ENCODE data around the gene SMIM17.

SMIM17 gene

DNA sequence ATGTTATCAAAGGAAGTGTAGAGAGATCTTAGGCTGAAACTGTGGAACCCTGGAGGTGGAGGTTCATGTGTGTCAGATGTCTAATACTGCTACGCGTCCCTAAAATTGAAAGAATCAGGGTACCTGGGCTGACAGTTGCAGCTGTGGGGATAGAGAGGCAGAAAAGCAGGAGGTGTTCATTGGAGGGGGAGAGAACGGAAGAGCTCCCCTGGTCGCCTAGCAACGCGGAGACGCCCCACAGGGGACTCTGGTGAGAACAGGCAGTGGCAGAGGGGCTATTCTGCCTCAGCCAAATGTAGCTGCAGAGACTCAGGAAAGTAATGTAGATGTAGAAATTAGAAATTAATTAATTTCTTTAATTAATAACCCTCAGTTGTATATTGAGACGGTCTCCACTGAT, 38.7 kb downstream of the SMIM17 start:
- H3K4me3 ChIP-seq (ENCODE audit: low read depth, low read length) = no peak overlapping the region
- no peak for DNase-seq (ENCODE audit: low read depth)
- TF ChIP-seq, protein P1, sequence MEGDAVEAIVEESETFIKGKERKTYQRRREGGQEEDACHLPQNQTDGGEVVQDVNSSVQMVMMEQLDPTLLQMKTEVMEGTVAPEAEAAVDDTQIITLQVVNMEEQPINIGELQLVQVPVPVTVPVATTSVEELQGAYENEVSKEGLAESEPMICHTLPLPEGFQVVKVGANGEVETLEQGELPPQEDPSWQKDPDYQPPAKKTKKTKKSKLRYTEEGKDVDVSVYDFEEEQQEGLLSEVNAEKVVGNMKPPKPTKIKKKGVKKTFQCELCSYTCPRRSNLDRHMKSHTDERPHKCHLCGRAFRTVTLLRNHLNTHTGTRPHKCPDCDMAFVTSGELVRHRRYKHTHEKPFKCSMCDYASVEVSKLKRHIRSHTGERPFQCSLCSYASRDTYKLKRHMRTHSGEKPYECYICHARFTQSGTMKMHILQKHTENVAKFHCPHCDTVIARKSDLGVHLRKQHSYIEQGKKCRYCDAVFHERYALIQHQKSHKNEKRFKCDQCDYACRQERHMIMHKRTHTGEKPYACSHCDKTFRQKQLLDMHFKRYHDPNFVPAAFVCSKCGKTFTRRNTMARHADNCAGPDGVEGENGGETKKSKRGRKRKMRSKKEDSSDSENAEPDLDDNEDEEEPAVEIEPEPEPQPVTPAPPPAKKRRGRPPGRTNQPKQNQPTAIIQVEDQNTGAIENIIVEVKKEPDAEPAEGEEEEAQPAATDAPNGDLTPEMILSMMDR (IDR thresholded peaks at IDR 0.05; ENCODE audit: insufficient read depth, low read depth, low read length, missing control alignments) = no peak

DNA sequence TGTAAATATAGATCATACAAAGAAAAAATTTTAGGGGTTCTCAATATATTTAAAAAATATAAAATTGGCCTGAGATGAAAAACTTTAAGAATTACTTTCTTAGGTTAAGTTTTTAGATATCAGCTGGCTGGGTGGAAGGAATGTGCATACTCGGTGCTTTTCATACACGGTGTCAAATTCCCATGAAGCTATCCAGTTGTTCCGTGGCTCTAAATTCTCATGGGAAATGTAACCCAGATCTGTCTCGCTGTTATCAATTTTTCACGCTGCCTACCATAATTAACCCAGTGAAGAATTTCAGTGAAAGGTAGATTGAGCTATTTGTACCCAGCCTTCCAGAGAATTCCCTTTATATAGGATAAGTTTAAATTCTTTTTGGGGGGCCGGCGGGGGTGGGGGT, 40.2 kb downstream of the SMIM17 start:
- TF ChIP-seq, protein P1 (IDR thresholded peaks at IDR 0.05; ENCODE audit: insufficient read depth, low read depth, low read length, missing control alignments) = no peak
- DNase-seq (ENCODE audit: low read depth) = no peak
- no peak overlapping the region for H3K4me3 ChIP-seq (ENCODE audit: low read depth, low read length)

DNA sequence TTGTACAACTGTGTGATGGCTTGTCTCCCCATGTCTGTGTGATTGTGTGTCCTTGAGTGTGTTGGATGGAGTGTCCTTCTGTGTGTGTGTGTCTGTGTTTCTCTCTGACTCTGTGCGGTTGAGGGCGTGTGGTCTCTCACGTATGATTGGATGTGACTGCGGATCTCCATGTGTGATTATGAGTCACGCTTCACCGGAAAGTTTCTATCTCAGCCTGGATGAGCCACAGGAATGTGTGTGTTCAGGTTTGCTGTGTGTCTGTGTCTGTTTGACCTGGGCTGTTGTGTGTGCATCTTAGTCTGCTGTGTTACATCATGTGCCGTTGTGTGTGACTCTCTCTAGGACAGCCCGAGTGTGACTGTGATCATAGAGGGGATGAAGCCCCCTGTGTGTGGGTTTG, 44.1 kb downstream of the SMIM17 start:
- TF ChIP-seq, protein P1 (IDR thresholded peaks at IDR 0.05; ENCODE audit: insufficient read depth, low read depth, low read length, missing control alignments) = no peak
- DNase-seq (ENCODE audit: low read depth) = no peak
- H3K4me3 ChIP-seq (ENCODE audit: low read depth, low read length) = no peak overlapping the region

DNA sequence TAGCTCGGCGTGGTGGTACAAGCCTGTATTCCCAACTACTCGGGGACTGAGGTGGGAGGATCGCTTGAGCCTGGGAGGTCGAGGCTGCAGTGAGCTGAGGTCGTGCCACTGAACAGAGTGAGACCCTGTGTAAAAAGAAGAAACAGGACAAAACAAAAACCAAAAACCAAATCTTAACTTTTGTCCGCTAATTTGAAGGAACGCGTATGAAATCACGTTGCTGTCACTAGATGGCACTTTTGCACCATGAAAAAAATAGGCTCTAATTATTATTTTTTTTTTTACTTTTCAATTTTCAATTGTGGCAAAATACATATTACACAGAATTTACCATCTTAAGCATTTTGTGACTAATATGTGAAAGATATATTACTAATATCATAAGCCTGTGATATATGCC, 46.2 kb downstream of the SMIM17 start:
- TF ChIP-seq, protein P1 (IDR thresholded peaks at IDR 0.05; ENCODE audit: insufficient read depth, low read depth, low read length, missing control alignments) = no peak
- no peak for DNase-seq (ENCODE audit: low read depth)
- no peak overlapping the region for H3K4me3 ChIP-seq (ENCODE audit: low read depth, low read length)

DNA sequence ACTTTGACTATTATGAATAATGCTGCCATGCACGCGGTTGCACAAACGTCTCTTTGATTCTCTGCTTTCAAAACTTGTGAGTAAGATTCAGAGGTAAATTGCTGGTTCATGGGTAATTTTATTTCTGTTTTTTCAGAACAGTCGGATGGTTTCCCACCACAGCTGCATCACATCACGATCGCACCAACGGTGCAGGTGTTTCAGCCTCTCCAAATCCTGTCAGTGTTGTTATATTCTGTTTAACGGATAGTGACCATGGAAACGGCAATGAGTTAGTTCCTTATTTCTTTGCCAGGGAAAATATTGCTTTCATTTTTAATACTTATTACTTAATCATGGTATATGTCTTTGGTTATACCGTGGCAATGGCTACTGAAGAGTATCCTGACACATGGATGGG, 47.7 kb downstream of the SMIM17 start:
- TF ChIP-seq, protein P1 (IDR thresholded peaks at IDR 0.05; ENCODE audit: insufficient read depth, low read depth, low read length, missing control alignments) = no peak
- DNase-seq (ENCODE audit: low read depth) = no peak
- no peak overlapping the region for H3K4me3 ChIP-seq (ENCODE audit: low read depth, low read length)

DNA sequence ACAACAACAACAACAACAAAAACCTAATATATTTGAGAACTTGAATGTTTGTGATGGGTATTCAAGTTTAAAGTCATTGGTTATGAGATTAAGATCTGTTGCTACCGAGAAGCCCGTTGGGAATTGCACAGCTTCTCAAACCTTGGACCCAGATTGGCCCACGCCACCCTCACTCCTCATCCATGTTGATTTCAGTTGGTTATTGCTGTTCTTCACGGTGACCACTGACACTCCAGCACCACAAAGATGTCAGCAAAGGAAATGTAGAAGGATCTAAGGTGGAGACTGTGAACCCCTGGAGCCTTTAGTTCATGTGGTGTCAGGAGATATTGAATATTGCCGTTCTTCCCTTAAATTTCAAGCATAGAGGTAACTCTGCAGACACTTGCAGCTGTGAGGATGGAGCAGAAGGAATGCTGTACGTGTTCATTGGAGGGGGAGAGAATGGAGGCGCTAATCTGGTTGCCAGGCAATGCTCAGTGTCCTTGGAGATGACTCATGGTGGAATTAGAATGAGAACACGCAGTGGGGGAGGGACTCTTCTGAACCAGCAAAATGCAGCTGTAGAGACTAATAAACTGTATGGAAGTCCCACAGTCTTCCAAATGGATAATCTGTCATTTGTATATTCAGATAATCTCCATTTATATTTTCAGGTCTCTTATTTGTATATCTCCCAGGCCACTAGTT, 49.4 kb downstream of the SMIM17 start:
- no peak for DNase-seq (ENCODE audit: low read depth)
- H3K4me3 ChIP-seq (ENCODE audit: low read depth, low read length) = no peak overlapping the region
- TF ChIP-seq, protein P1 (IDR thresholded peaks at IDR 0.05; ENCODE audit: insufficient read depth, low read depth, low read length, missing control alignments) = no peak

DNA sequence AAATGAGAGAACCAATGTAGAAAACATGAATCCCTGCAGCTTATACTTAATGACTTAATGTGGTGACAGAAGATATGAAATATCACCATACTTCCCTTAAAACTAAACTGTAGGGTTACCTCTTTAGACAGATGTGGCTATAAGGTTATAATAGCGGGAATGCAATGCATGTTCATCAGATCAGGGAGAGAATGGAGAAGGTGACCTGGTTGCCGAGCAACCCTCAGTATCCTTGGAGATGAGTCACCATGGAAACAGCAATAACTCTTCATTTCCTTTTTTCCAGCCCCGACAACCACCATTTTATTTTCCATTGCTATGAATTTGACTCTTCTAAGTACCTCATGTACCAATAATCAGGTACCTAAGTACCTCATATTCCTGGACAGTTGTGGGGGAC, 56.6 kb downstream of the SMIM17 start:
- DNase-seq (ENCODE audit: low read depth) = no peak
- TF ChIP-seq, protein P1 (IDR thresholded peaks at IDR 0.05; ENCODE audit: insufficient read depth, low read depth, low read length, missing control alignments) = no peak
- no peak overlapping the region for H3K4me3 ChIP-seq (ENCODE audit: low read depth, low read length)
